ENCODE results near the gene CEMP1.

The CEMP1 gene

GRCh38 chr16:2499890-2500429 is 31.2 kb downstream of the CEMP1 start:
- peaks cover 17% of the 10 kb centered on the region for H3K79me2 ChIP-seq (ENCODE audit: control insufficient read depth, low read length)
- H3F3A ChIP-seq (ENCODE audit: control insufficient read depth, insufficient read depth) = peaks cover 9% of the 10 kb centered on the region
- no peak overlapping the region for H3K27ac ChIP-seq (ENCODE audit: low read depth, low read length)
- peaks cover 40% of the 10 kb centered on the region for H3K4me1 ChIP-seq (ENCODE audit: control insufficient read depth, low read length)
- no peaks in the 10 kb centered on the region for H3K9me2 ChIP-seq (replicated peaks; ENCODE audit: control insufficient read depth, low read length)
- H3K36me3 ChIP-seq (ENCODE audit: control insufficient read depth, low read length) = peaks cover 43% of the 10 kb centered on the region
- TF ChIP-seq EZH2phosphoT487 (IDR thresholded peaks at IDR 0.05; ENCODE audit: borderline replicate concordance, low read length) = no peak
- no peak for TF ChIP-seq CTCF (IDR thresholded peaks at IDR 0.05; ENCODE audit: low read depth, low read length, poor library complexity, severe bottlenecking)
- no peak overlapping the region for H3K4me2 ChIP-seq (ENCODE audit: low read length)
- H3K27me3 ChIP-seq (ENCODE audit: control insufficient read depth, low read length) = no peaks in the 10 kb centered on the region
- 0 out of 2 replicates have a peak, but pooled peaks cover 7% of the 10 kb centered on the region for H4K20me1 ChIP-seq (ENCODE audit: control insufficient read depth, insufficient read depth, low read depth, low read length)
- no peak overlapping the region for H3K4me3 ChIP-seq (ENCODE audit: low read length)
- H3K9me3 ChIP-seq (ENCODE audit: control insufficient read depth, insufficient read depth, low read length) = no peaks in the 10 kb centered on the region

- no peaks in the 10 kb centered on the region for H3K9me3 ChIP-seq (ENCODE audit: control insufficient read depth, insufficient read depth, low read length)
- no peaks in the 10 kb centered on the region for H3K27me3 ChIP-seq (ENCODE audit: control insufficient read depth, low read length)
- no peak overlapping the region for H3K4me3 ChIP-seq (ENCODE audit: low read length)
- H3K4me2 ChIP-seq (ENCODE audit: low read length) = no peak overlapping the region
- TF ChIP-seq CTCF (IDR thresholded peaks at IDR 0.05; ENCODE audit: low read depth, low read length, poor library complexity, severe bottlenecking) (no peak), EZH2phosphoT487 (IDR thresholded peaks at IDR 0.05; ENCODE audit: borderline replicate concordance, low read length) (no peak)
- peaks cover 9% of the 10 kb centered on the region for H3F3A ChIP-seq (ENCODE audit: control insufficient read depth, insufficient read depth)
- H3K79me2 ChIP-seq (ENCODE audit: control insufficient read depth, low read length) = peaks cover 17% of the 10 kb centered on the region
- H3K27ac ChIP-seq (ENCODE audit: low read depth, low read length) = no peak overlapping the region
- peaks cover 43% of the 10 kb centered on the region for H3K36me3 ChIP-seq (ENCODE audit: control insufficient read depth, low read length)
- H3K4me1 ChIP-seq (ENCODE audit: control insufficient read depth, low read length) = peaks cover 35% of the 10 kb centered on the region
- H4K20me1 ChIP-seq (ENCODE audit: control insufficient read depth, insufficient read depth, low read depth, low read length) = 0 out of 2 replicates have a peak, but pooled peaks cover 7% of the 10 kb centered on the region
- H3K9me2 ChIP-seq (replicated peaks; ENCODE audit: control insufficient read depth, low read length) = no peaks in the 10 kb centered on the region
Observed at GRCh38 chr16:2499454-2499853, 31.8 kb downstream of the CEMP1 start.

GRCh38 chr16:2498531-2499253 is 32.5 kb downstream of the CEMP1 start:
- Histone ChIP-seq H3K9me2 (replicated peaks; ENCODE audit: control insufficient read depth, low read length) (no peaks in the 10 kb centered on the region), H3K36me3 (ENCODE audit: control insufficient read depth, low read length) (peaks cover 43% of the 10 kb centered on the region), H3K4me1 (ENCODE audit: control insufficient read depth, low read length) (peaks cover 30% of the 10 kb centered on the region), H3K4me3 (ENCODE audit: low read length) (no peak overlapping the region), H3K79me2 (ENCODE audit: control insufficient read depth, low read length) (peaks cover 17% of the 10 kb centered on the region), H3F3A (ENCODE audit: control insufficient read depth, insufficient read depth) (peaks cover 5% of the 10 kb centered on the region), H3K27ac (ENCODE audit: low read depth, low read length) (no peak overlapping the region), H3K27me3 (ENCODE audit: control insufficient read depth, low read length) (no peaks in the 10 kb centered on the region), H3K4me2 (ENCODE audit: low read length) (no peak overlapping the region), H3K9me3 (ENCODE audit: control insufficient read depth, insufficient read depth, low read length) (no peaks in the 10 kb centered on the region), H4K20me1 (ENCODE audit: control insufficient read depth, insufficient read depth, low read depth, low read length) (0 out of 2 replicates have a peak, but pooled peaks cover 7% of the 10 kb centered on the region)
- TF ChIP-seq EZH2phosphoT487 (IDR thresholded peaks at IDR 0.05; ENCODE audit: borderline replicate concordance, low read length) (no peak), CTCF (IDR thresholded peaks at IDR 0.05; ENCODE audit: low read depth, low read length, poor library complexity, severe bottlenecking) (no peak)
